Loucy (cell line): Measurements from ENCODE around the gene ATP8A2.

Experiments
- EZH2phosphoT487 ChIP-seq: fragments of 200-600 bp; IDR thresholded peaks from 2 replicates; pipeline ENCODE4 v1.6.1; 2018; ENCODE audit warnings: antibody characterized with exemption, mild to moderate bottlenecking, moderate library complexity, borderline replicate concordance
- TF ChIP-seq, protein P1 (sequence below): fragments of 200-600 bp; sonication (generic); conservative IDR thresholded peaks from 2 replicates; pipeline ENCODE4 v1.5.1; 2014; ENCODE audit warnings: mild to moderate bottlenecking, antibody characterized with exemption, low read length

DNA sequence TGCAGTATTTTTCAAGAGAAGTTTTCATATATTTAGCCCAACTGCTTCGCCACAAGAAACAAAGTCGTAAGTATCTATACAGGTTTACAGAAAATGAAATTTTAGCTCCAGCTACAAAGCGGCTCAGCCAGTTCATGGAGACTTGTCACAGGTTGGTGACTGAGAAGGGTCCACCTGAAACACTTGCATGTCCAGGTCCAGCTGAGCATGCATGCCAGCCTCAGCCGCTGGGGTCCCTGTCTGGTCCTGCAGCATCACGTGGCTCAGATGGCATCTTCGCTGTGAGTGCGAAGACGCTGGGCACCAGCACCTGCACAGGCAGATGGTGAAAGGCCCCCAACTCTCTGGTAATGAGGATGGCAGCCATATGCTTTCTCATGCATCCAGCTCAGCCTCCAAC, 616.2 kb downstream of the ATP8A2 start:
- TF ChIP-seq, protein P1, sequence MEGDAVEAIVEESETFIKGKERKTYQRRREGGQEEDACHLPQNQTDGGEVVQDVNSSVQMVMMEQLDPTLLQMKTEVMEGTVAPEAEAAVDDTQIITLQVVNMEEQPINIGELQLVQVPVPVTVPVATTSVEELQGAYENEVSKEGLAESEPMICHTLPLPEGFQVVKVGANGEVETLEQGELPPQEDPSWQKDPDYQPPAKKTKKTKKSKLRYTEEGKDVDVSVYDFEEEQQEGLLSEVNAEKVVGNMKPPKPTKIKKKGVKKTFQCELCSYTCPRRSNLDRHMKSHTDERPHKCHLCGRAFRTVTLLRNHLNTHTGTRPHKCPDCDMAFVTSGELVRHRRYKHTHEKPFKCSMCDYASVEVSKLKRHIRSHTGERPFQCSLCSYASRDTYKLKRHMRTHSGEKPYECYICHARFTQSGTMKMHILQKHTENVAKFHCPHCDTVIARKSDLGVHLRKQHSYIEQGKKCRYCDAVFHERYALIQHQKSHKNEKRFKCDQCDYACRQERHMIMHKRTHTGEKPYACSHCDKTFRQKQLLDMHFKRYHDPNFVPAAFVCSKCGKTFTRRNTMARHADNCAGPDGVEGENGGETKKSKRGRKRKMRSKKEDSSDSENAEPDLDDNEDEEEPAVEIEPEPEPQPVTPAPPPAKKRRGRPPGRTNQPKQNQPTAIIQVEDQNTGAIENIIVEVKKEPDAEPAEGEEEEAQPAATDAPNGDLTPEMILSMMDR: no peak
- no peak for TF ChIP-seq EZH2phosphoT487
